HG03457 (cell line): ENCODE results near the gene ASB13.
"Not testable (repeated sequence)": the region's sequence is repeated elsewhere in the genome, so short reads cannot be mapped to it uniquely, and the experiment has no call there.

Experiments
- ATAC-seq: cut with Tn5 transposase; IDR thresholded peaks from one replicate; pipeline ENCODE4 v1.9.1; 2021; ENCODE audit warnings: moderate number of reproducible peaks; ENCODE audit not compliant: unreplicated experiment

ASB13 gene

DNA sequence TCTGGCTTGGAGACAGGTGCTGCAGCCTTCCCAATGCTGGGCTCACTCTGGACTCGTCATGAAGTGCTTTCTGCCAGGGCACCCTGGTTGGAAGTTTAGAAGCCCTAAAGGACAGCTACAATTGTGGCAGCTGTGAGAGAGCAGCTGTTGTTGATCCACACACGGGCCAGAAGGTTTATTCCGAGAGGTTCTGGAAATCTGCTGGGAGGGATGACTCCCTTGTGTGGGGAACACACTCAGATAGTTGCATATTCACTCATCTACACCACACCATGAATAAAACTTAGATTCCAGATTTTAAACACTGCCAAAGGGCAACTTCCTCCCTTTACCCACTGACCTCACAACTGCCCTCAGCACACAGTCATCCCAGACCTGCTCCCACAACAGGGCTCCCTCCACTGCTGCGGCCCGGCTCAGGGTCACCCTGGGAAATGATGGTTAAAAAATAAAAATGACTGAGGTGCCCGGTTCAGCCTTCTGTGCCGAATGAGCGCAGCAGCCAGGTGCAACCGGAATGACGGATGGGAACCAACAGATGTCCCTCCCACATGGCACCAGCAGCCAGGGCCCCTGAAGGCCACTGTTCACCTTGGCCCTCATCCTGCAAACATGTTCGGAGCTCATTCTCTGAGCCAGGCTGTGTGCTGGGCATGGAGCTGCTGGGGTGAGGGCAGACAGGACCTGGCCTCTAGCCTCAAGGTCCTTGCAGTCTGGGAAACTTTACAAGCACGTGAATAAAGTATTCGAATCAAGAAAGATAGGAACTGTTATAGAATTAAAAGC is 40.2 kb downstream of the ASB13 start:
- ATAC-seq: no peak

DNA sequence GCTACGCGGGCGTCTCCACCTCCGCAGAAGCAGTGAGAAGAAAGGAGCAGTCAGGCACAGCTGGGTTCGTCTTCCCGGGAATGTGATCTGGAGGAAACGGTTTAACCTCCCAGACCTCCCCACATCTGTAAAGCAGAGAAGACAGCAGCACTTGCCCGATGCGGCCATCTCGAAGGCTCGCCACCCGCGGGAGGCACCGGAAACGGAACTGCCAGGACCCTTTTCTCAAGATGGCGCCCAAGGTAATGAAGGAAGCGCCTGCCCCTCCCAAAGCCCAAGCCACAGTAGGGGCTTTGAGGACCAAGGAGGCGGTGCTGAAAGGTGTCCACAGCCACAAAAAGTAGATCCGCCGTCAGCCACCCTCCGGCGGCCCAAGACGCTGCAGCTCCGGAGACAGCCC is 41.7 kb downstream of the ASB13 start:
- no peak for ATAC-seq

DNA sequence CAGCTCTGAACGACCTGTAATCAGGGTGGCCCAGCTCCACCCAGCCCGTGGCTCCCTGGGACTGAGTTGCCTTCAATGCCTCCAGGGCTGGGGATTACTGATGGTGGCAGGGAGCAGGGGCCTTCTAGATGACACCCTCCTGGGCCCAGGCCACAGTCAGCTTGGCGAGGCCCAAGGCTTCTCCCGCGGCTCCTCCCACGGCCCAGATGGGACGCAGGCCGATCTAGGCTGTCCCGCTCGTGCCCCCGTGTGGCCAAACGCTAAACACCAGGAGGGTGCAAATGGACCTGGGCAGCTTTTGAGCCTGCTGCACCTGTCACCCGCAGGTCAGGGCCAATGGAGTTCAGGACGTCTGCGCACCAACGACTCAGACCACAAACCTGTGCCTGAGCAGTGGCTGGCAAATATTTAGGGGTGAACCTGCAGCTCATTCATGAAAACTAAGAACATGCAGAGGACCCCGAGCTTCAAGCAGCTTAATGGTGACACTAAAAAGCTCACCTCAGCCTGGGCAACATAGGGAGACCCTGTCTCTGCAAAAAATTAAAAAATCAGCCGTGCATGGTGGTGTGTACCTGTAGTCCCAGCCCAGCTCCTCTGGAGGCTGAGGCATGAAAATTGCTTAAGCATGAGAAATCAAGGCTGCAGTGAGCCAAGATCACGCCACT is 43.2 kb downstream of the ASB13 start:
- ATAC-seq: peak; percentile 82

DNA sequence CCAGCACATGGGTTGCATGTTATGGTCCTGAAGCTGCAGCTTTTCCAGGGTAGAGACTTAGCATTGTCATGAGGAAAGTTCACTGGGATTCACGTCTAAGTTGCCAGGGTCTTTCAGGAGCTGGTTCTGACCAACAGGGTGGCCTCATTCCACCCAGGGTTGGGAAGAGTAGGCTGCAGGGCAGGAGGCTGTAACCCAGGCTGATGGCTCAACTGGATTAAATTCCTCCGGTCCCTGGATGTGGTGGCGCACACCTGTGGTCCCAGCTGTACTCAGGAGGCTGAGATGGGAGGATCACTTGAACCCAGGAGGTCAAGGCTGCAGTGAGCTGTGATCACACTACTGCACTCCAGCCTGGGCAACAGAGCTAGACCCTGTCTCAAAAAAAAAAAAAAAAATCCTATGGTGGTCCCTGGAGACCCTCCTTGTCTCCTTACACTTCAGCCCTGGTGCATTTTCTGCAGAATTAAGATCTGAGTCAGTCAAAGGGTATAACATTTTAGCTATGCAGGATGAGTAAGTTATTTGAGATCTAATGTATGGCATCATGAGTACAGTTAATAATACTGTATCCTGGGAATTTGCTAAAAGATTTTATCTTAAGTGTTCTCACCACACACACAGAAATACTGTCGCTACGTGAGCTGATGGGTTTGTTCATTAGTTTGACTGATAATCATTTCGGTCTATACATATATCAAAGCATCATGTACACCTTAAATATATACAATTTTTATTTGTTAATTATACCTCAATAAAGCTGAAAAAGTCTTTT is 44.0 kb downstream of the ASB13 start:
- no peak for ATAC-seq

DNA sequence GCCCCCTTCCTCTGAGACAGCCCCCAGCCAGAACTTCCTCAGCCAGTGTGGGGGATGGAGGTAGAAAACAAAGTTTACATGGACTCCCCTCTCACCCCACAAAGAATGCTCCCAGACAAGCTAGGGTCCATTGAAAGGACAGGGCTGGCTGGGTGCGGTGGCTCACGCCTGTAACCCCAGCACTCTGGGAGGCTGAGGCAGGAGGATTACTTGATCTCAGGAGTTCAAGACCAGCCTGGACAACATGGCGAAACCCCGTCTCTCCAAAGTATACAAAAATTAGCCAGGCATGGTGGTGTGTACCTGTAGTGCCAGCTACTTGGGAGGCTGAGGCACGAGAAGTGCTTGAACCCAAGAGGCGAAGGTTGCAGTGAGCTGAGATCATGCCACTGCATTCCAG is 45.0 kb downstream of the ASB13 start:
- ATAC-seq: not testable (repeated sequence)

DNA sequence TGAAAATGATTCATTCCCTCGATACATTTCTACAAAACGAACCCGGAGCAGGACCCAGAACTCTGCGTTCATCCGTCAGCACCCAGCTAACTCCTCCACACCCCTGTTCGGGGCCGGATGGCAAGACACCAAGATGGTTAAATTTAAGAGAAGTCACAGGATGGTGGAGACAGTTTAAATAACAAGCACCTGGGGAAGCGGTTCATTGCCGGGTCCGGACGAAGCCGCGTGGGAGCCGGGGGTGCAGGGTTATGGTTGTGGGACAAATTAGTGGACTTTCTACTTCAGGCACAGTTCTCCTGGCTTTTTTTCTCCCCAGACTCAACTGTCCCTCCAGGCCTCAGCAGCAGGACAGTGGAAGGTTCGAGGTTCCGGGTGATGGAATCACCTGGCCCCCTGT is 45.4 kb downstream of the ASB13 start:
- ATAC-seq: no peak

DNA sequence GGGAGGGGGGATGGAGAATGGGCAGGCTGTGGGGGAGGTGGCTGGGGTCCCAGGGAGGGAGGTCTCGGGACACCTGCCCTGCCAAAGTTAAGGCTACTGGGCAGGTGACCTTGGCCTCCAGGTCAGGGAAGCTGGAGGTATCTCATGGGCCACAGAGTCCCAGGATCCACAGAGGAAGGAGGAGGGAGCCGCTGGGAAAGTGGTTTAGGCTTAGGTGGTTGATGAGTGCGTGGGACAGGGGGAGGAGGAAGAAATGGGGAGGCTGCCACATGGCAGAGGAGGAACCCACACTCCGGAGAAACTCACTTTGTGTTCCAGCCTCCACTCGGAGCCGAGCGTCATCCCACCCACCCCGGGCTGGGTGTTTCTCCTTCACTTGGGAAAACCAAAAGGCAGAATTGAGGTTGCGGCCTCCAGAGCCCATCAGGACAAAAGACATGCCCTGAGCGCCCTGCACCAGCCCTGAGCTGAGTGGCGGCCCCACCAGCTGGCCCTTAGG is 46.1 kb downstream of the ASB13 start:
- ATAC-seq: no peak

DNA sequence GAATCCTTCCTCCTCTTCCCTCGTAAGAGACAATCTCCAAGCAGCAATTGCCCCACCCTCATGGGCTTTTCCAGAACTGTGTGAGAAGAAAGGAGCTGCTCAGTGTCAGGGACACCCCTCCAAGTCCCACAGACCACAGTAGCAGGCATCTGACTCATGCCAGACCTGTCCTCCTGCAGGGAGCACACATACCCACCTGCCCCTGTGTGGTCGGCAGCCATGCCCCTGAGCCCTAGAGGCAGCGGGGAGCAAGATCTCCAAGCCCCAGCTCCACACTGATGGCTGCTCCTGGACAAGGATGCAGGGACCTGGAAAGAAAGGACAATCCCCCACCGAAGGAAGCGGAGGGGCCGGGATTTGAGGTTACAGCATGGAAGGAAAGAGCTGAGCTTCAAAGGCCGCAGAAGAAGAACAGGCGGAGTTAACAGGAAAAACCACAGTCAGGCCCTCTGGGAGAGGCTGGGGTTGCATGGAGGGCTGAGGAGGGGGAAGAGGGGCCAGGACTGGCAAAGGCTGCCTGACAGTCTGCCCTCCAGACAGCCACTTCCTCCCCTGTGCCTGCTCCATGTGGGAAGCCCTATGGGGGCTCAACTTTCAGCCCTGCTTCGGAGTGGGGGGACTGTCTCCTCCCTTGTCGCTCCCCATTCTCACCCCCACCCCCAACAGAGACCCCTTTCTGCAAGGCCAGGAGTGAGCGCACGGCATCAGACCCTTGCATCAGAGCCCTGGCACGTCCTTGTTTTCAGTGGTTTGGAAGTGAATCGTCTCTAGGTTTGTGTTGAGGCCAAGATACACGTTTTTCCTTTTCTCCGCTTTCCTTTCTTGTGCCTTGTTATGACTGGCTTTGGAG is 46.8 kb downstream of the ASB13 start:
- ATAC-seq: no peak

DNA sequence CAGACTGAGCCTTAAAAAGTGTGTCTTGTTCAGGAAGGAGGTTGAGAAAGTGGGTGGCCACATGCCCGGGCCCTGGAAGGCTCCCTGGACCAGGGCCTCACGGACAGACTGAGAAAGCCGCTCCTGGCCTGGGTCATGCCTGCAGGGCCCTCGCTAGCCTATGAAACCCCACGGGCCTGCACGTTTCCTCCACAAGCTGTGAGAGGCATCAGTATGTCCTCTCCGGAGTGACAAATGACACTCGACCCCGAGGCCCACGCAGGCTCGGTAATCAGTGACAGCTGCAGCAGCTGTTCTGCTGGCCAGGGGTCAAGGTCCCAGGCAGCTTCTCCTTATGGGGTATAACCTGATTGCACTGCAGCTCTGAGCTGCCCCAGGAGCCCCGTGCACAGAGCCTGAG is 47.6 kb downstream of the ASB13 start:
- ATAC-seq: no peak

DNA sequence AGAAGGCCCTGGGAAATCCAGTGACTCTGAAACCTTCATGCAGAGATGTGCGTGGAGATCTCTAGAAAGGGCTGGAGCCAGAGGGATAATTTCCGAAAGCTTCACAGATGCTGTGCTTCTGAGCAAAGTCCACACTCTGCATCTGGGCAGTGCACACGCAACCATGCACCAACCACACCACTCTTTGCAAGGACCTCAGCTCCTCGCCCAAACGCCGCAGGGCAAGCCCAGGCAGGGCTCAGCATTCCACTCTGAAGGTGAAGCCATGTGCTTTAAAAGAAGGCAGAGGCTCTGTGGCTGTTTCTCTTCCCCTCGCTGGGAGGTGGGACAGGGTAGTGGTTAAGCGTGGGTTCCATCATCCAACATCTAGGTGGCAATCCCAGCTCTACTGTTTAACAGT is 48.4 kb downstream of the ASB13 start:
- ATAC-seq: no peak

DNA sequence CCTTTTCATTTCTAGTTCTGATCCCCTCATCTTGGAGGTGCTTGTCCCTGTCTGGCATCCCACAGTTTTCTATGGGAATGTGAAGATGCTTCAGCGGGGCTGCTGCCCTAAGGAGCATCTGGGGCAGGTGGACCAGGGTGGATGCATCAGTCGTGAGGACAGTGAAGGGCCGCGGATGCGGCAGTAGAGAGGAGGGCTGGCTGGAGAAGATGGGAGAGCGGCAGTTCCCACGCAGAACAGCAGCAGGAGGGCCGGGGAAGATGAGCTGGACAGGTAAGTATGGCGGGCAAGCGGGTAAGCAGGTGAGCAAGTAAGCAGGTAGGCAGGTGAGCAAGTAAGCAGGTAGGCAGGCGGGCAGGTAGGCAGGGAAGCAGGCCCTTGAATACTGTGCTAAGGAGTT is 48.9 kb downstream of the ASB13 start:
- no peak for ATAC-seq

DNA sequence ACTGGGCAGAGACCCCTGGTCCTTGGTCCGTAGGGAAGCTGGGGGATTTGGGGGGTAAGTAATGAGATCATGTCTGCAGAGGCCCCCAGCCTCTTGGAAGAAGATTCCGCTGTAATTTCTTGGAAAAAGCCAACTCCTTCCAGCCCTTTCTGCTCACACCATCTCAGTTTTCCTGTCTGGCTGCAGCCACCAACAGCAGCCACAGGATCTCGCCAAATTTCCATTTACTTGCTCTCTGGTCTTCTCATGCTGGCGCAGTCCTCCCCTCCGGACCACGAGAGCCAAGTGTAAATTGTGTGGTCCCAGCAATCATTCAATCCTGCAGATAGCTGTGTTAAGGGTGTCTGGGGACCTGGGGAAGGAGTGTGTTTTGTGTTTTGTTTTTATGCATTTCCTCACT is 49.6 kb downstream of the ASB13 start:
- ATAC-seq: no peak

DNA sequence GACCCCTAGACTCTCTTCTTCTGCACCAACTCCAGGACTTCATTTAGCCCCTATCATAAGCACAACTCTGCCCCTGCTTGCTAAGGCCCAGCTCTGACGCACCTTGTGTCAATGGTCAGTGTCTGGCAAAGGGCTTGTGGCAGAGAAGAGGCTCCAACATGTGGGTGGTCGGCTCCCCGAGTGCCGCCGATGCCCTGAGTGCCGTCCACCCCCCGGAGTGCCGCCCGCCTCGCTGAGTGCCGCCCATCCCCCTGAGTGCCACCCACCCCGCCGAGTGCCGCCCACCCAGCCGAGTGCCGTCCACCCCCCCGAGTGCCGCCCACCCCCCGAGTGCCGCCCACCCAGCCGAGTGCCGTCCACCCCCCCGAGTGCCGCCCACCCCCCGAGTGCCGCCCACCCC is 50.3 kb downstream of the ASB13 start:
- ATAC-seq: no peak

DNA sequence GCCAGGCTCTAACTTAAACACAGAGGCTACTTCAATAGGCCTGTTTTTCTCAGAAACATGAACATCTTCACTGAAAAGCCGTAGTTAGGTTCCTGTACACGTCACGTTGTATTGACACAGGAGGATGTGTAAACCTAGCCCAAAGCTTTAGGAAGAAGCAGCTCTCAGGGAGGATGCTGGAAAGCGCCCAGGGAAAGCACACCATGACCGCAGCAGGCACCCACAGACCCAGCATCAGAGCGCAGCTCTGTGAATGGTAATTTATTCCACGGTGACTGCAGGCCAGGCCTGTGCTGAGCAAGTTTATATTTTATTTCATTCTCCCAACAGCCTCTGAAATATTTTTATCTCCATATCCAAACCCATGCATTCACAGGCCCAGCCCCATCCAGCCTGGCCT is 51.1 kb downstream of the ASB13 start:
- ATAC-seq: no peak

DNA sequence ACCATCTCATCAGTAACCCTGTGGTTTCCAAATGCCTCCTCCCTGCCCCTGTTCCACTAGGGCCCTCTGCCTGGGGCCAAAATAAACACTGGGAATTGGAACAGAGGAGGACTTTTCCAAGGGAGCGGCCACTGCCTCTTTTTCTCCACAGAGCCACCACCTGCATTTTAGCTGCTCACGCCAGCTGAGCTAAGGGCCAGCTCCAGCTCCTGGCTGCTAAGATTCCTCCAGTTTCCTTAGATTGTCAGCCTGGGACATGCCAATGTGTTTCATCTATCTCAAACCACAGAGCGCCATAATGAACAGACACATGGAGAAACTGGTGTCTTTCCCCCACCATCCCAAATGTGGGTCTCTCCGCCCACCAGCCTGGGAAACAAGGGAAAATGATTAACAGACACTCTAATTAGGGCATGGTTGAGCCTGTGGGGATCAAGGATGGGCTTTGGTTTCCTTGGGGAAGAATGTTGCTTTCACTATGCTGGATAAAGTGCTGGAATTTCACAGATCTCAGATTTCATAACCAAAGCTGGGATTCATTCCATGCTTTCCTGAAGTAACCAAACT is 52.2 kb downstream of the ASB13 start:
- ATAC-seq: no peak

DNA sequence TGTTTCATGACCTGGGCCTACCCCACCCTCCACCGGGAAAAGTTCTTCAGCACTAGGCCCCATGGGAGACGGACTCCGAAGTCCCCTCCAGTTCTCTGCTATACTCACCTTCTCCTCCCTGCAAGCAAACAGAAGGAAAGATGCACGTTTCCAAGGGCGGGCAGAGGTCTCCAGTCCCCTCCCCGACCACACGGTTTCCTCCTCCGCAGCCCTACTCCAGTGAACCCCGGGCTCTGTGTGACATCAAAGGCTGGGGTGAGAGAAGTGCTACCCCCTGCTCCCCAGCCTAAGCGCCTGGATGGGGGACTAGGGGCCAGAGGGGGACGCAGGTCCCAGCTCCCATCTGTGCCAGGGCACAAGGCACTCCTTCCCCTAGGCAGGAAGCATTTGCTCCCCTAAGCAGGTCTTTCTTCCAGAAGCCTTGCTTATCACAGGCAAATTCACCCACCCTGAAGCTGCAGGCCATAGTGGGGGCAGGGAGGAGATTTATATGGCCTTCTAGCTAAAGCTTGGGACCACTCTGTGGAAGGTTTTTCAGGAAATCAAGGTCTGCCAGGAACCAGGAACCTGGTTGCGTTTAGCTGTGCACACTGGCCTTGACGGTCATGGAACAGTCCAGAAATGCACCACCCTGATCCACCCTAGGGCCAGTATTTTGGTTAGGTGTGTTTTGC is 52.8 kb downstream of the ASB13 start:
- ATAC-seq: no peak

DNA sequence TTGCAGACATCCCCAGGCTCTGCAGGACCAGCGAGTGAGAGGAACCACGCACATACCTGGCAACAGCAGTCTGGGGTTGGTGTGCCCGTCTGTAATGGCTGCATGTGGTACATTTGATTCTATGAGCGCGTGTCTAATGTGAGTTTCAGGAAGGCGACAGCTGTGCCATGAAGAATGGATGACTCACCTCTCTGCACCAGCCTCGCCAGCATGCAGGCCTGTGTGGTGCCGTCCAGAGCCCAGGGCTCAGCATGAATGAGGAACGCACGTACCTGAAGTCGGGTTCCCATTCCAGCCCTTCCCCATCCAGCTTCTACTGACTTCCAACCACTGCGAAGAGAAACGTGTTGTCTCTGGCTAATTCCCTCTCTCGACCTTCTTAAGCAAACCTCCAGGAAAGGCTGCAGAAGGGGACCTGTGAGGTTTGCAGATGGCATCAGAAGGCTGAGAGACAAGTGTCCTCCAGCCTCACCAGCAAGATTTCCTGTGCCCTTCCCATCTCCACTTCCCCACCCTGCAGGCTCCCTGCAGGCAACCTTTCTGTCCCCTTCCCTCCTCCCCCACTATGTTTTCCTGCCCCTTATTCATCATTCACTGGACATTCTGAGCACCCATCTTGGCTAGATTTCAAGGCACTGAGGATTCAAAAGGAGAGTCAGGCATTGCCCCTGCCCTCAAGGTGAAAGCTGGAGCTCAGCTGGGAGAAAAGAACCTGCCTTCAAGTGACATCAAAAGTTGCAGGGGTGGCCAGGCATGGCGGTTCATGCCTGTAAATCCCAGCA is 54.3 kb downstream of the ASB13 start:
- ATAC-seq: no peak

DNA sequence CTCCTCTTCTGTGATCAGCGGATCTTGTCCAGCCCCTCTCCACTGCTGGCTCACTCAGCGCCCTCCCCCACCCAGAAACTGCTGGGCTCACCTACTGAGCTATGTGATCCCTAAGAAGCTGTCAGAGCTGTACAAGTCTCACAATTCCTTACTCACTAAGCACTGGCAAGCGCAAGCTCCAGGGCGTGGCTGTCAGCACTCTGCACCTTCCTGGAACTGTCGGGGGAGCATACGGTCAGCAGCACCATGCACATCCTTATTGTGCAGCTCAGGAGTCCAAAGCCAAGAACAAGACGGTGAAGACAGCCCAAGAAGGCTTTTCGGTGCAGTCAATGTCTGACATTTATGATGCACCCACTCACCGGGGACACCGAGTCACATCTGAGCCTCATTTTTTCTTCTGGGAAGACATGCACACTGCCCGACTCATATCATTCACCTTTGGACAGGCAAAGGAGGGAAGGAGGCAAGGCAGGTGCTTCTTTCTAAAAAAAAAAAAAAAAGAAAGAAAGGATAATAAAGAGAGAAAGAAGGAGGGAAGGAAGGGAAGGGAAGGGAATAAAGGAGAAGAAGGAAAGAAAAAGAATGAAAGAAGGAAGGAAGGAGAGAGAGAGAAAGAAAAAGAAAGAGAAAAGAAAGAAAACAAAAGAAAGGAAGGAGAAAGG is 56.3 kb downstream of the ASB13 start:
- ATAC-seq: no peak
